GM21529 (cell line): ENCODE data around the gene CD247.

Experiments
- ATAC-seq: cut with Tn5 transposase; IDR thresholded peaks from one replicate; pipeline ENCODE4 v1.9.1; 2021; ENCODE audit not compliant: unreplicated experiment

CD247 gene

DNA sequence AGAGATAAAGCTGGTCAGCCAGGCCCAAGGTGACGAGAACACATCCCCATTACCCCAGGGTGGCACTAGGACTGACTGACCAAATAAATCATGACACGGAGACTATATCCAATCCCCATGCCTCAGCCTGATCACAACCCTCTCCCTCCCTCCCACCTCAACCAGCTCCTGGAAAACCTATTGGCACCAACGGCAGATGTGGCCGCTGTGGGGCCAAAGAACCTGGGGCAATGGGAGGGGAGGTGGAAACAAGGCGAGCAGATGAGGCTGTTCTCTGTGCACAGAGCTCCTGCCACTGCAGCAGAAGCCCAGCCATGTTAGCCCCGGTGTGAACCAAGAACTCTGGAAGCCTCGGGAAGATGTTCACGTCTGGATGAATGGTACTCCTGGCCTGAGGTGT lies 77.6 kb downstream of the CD247 start:
- ATAC-seq = no peak

DNA sequence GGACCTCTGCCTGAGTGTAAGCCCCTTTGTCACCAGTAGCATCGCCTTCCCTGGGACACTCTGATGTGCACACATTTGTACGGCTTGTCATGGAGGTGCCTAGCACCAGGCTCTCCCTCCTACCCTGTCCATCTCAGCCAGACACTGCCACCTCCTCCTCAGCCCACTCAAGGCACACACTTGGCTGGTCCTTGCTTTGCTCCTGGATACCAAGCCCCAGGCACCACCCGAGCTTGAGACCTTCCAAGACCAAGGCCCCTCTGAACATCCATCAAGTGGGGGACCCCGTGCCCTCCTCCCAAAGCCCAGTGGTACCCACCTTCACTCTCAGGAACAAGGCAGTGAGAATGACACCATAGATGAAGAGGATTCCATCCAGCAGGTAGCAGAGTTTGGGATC lies 78.0 kb downstream of the CD247 start:
- no peak for ATAC-seq

DNA sequence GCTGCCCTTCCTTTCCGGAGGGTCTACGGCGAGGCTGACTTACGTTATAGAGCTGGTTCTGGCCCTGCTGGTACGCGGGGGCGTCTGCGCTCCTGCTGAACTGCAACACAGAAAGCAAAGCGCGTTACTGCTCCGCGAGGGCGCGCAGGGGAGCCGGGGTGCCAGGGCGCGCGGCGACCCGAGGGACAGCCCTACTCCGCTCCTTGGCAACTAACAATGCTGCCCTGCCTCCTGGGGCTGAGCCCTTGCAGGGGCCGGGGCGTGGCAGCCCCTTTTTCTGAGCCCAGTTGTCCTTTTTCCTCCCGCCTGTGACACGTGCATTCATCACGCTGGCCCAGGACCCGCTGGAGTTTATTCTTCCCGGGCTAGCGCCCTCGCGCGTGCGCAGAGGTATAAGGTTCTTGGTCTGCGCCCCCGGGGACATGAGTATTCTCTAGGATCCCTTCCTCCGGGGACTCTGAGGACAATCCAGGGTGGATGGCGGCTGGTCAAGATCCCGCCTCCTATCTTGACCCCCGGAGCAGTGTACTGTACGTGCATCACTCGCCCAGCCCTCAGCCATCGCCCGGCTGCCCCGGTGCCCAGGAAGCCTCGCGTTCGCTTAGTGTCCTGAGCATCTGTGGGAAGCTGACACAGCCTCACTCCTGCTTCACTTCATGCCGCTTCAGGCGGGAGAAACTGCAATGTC lies 78.9 kb downstream of the CD247 start:
- no peak for ATAC-seq

DNA sequence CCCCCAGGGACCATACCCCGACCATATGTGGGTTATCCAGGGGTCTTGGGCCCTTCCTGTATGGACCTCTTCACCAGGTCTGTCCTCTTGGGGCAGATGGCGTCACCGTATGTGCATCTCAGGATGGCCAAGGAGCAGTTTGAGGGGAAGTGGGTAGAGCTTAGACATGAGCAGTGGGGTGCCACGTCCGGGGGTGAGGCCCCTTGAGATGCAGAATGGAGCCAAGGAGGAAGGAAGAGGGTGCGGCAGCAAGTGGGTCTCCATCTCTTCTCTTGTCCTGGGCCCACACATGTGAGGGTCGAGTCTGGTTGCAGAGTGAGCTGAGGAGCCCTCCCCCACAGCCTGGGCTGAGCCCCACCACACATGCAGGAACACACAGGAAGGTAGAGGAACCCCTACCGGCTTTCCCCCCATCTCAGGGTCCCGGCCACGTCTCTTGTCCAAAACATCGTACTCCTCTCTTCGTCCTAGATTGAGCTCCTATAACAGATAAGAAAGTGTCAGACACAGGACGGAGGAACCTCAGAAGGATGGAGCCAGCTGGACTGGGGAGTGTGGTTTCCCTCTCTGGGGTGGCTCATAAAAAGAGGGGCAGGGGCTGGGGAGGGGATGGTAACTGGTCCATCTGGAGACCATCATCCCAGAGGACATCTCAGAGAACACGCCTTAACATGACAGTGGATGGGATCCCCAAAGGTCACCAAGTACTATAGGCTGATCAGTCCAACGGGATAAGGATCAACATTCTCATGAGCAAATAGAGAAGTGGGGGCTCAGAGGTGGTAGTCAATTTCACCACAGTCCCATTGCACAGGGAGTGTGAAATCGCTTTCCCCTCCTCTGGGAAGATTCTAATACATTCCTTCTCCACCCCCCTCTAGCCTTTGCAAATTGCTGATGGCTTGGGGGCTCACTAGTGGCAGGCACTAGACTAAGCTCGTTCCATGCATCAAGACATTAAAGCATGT lies 79.9 kb downstream of the CD247 start:
- ATAC-seq = no peak

DNA sequence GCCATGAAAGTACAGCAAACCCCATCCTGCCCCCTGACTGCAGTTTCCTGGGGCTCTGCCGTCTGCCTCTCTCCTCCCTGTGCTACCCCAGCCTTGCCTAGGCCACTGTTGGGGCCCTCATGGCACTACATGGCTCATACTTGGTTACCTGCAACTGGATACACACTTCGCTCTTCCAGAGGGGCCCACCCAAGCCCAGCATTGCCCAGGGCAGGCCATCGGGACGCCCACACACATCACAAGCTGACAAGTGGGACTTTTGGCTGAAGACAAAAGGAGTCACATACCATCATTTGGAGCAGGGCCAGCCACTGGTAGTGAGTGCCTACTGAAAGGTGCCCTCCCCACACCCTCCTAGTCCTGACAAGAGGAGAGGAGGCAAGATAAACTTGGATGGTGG lies 82.8 kb downstream of the CD247 start:
- no peak for ATAC-seq

DNA sequence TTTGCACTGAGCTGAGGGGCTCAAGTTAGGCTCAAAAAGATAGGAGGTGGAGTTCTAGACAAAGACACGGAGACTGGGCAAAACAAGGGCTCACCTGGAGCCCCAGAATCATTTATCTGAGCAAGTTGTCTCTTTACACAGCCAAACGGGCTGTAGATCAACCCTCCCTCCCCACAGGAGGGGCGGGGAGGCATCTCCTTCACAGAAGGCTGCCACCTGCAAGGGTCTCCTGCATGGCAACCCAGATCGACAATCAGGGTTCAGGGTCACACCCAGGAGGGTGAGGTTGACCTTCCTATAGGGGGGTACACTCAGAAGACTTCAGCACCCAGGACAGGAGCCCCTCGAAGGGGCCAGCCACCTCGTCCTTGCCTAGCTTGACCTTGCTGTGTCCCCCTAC lies 84.0 kb downstream of the CD247 start:
- ATAC-seq = no peak

DNA sequence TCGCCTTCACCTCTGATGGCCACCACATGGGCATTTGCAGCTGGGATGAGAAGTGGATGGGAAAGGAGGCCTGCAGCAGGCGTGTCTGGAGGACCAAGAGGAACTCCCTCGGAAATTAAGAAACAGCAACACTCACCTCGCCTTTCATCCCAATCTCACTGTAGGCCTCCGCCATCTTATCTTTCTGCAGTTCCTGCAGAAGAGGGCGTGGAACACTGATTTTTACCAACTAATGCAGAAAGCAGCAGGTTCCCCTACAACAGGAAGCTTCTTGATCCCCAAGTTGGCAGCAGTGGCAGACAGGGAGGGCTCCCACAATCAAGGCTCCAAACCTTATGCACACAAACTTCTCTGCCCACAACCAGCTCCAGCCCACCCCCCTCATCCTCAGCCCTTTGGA lies 84.4 kb downstream of the CD247 start:
- ATAC-seq = no peak

DNA sequence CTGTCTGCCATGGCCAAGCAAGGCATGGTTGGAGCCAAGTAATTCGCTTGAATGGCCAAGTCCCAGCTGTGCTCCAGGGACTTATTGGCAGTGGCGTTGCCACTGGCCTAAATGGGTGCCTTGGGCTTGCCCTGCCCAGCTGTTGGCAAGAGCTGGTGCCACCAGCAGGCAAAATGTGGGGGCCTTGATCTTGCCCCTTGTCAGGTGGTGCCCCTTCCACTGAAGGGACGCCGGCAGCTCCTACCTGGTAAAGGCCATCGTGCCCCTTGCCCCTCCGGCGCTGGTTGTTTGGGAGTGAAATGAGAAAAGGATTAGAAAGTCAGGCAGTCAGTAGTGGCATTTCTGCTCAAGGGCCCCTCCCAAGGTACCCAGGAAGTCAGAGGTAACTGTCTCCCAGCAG lies 85.5 kb downstream of the CD247 start:
- ATAC-seq = no peak

DNA sequence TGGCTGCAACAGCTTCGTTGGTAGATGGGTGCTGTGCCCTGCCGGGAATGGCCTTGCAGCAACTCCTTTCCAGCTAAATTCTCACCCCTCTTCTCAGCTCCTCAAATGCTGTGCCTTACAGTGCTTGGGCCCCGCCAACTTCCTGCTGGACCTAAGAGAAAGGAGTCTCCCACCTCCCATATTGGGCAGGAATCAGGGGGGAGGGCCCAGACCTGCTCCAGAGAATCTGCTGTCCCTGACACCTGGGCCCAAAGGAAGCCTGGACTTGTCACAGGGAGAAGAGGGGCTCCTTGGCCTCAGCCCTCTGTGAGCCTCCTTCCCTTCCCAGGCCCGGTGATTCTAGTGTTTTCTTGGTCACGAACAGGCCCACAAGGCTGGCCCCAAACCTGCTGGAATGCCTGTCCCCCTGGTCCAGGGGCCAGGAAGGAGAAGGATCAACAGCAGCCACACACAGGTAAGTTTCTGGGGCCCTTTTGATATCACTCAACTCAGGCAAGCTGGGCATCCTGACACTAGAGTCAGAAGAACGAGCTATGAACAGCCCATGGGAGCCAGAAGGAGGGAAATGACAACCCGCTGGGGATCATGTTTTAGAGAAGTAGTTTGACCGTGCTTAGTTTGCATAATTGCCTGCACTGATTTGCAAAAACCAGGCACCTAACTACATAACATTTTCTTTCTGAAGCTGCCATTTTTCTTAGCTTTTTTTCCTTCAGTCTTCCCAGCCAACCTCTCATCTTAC lies 86.2 kb downstream of the CD247 start:
- no peak for ATAC-seq

DNA sequence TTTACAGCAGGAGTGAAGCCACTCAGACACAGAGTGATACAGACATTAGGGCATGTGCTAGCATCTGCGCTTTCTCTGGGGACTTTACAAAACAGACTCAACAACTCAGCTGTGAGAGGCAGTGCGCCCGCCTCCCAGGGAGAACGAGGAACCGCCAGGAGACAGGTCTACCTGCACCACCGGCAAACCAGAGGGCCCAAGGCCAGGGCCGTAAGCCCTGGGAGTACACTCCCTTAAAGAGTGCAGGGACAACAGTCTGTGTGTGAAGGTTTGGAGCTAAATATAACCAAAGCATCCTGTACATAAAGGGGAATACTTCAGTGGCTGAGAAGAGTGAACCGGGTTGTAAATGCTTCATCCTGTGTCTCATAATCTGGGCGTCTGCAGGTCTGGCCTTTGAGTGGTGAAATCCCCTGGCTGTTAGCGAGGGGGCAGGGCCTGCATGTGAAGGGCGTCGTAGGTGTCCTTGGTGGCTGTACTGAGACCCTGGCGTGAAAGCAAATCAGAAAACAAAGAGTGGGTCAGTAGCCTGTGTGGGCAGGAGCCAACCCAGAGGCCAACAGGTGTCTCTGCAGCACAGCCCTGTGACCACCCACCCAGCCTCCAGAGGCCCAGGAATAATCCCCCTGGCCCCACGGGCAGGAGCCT lies 86.9 kb downstream of the CD247 start:
- peak; percentile 48 for ATAC-seq

DNA sequence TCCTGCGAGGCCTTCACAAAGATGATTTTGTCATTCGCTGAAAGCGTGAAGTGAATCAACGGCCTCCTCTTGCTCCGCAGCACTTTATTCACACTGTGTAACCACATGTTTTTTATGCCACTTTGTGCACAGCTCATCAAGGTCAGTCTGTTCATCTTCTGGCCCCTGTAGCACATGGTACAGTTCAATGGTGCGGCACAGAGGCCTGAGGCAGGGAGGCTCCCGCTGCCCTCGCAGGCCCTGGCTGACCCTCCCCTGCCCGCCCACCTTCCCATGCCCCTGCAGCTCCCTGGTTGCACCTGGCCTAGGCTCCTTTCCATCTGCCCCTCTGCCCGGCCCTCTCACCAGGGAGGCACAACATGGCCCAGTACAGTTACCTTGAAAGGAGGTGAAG lies 87.5 kb downstream of the CD247 start:
- ATAC-seq = peak; percentile 13

DNA sequence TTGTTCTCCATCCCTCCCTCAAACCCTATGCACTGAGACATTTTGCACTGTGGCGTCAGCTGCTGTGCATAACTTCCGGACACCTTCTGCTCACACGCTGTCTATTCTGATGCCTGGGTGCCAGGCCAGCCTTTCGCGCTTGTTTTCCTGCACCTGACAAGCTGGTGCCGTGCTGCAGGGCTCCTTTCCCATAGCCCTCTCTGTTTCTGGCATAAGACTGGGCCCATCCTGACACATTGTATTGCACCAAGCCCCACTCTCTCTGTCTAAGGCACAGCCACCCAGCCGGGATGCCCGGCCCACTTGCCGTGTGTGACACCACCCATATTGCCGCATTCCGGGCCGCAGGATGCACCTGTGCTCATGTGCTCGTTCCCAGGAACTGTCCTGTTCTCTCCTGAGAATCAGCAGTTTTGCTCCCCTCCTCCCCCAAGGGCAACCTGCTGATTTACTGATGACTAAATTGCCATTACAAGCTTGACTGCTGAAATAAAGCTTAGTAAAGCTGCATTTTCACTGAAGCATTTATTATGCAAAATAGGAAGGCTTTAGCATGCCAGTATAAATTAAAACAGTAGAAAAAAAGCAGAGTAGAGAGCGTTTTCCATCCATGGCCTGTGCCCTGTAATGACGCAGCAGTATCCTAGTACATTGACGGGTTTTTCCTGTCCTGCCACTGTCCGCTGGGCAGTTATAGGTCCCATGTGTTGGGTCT lies 88.0 kb downstream of the CD247 start:
- peak; percentile 42 for ATAC-seq

DNA sequence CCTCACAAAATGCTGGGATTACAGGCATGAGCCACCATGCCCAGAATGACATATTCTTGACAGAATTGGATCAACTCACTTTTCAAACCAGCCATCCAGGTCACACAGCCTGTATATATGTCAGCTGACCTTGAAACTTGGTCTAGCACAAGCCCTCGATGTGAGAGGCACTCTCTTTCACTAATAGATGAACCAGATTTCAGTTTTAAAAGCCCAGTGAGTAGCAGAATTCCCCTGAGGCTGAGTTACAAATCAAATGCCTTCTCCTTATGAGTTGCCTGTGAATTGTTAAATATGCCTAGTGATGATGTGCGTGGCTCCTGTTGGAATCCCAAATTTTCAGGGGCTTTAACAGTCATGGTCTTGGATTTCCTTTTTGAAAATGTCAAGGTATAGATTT lies 88.7 kb downstream of the CD247 start:
- ATAC-seq = peak; percentile 59

DNA sequence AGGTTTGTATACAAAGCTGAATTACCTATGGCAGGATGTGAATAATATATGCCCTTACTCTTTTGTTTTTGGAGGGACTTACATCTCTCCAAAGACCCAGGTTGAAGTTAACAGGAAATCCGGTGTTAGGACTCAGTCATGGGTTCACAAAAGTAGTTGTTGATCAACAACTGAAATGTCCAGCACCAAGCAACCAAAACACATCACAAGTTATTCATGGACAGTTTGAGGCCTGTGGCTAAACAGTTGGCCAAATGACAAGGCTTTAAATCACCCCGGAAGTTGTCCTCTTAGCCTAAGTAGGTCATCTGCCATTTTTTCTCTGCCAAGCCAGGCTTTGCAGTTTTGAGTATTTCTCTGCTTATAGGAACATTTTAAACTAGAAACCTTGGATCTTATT lies 89.9 kb downstream of the CD247 start:
- no peak for ATAC-seq

DNA sequence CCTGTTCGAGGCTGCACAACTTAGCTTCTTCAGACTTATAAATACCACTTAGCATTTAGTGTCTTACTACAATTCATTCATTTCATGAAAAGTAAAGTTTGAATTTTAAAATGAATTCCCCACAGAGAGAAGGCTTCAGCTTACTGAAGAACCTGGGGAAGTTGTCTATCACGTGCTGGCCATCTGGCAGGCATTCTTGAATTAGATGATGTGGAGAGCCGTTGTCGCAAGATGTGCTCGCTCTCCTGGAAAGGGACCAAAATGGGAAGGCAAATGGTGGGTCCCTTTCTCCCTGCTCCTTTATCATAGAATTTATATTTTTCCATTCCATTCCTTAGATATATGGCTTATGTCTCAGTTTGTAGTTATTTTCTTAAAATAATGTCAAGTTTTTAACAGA lies 90.5 kb downstream of the CD247 start:
- ATAC-seq = no peak

DNA sequence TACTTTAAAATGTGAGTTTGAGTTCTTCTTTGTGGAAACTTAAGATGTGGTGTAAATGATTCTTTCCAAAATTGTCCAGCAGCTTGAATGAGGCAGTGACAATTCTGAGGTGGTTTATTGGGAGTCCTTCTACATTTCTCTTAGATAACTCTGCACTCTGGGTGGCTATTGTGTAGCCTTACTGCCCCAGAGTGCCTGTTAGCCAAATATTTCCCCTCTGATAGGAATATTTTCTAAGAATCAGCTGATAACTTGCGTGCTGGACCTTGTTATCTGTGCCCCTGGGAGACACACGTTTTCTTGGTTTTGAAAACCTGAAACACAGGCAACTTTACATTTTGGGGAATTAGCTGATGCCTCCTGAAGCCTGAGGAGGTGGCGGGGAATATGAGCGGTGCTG lies 91.6 kb downstream of the CD247 start:
- ATAC-seq = no peak

DNA sequence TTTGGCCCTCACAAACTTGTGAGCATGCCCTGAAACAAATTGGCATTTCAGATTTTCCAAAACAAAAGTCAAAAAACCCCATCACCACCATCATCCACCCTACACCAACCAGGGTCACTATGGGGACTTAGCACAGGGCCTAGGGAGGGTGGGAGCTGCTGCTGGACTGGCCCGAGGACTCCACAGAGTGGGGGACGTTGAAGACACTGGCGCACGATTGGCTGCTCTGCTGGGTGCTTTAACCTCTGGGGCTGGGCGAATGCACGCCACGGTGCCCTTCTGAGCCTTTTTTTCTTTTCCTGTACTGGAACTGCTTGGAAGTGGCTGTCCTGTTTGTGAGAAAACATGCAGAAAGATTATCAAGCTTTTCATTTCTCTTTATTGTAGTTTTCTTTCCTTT lies 92.8 kb downstream of the CD247 start:
- ATAC-seq = no peak

DNA sequence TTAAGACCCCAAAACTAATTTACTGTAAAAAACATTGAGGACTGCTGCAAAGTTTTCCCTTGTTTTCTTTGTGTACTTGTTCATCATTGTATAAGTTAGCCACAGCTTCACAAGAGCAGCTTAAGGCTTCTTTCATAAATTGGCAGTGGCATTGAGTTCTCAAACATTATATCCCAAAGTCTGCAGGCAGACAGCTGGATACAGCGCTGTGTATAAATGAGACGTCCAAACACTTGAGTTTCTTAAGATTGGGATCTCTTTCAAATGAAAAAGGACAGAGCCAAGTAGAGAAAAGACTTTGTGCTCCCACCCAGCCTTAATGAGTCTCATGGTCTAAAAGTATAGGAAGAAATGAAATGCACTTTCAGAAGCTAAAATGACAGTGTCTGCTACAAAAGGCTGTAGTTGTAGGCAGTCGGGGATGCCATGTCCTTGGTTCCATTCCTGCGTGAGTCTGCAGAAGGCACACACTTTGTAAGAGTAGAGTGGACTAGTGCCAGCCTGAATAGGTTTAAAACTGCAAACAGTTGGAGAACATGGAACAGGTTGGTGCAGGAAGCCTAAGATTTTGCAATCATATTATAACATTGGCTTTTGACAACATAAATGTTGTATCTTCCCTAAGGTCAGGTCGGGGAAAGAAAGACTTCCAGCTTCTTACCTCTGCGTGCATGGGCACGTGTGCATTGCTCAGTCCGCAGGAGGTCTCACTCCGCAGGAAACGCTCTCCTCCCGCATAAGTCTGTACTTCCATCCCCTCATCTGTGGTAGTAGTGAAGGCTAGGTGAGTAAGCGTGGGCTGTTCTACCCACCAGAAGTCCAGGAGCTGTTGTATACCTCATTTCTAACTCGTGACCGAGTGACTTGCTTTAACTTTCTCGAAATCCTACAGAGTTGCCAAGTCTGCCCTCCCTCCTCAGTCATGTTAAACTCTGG lies 94.4 kb downstream of the CD247 start:
- no peak for ATAC-seq

DNA sequence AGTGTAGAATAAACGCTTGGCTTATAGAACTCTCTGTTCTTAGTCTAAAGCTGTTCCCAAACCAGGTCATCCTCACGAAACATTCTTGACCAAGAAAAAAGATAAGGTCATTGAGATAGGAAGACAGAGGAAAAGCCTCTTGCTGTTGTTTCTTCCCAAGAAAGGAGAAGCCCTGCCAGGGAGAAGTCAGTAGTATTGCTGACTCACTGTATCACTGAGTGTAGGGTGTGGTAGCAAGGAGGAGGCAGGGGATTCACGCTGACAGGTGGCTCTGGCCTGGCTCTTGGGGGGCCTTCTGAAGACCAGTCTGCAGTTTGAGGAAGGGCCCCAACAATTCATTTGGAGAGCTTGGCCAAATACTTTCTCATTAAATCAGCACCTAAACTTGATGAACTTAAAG lies 97.8 kb downstream of the CD247 start:
- ATAC-seq = no peak
